SK-N-SH (cell line): ENCODE results near the gene TRAPPC12. TPM values are rescaled to one million over a fixed set of nuclear protein-coding genes. Genes with fewer than 3 reads are reported as not detected.

Experiments used
- CTCF ChIA-PET: fragments of 300-600, 350-600 bp; formaldehyde crosslinking; extraction: SDS; loops from one replicate; lab custom pipeline; 2021; lab: Yijun Ruan, JAX
- POLR2A ChIA-PET: fragments of 350-600 bp; sonication (Branson Sonifier 250); formaldehyde crosslinking; extraction: SDS; loops from one replicate; lab custom pipeline; 2020; ENCODE audit warnings: antibody characterized with exemption, inconsistent platforms; lab: Yijun Ruan, JAX
- DNase-seq: peaks from one replicate; pipeline ENCODE4 v3.0.0; 2012
- H2AFZ ChIP-seq: fragments of 200-600 bp; sonication (generic); 2 replicates; pipeline ENCODE4 v1.8.1; 2016; ENCODE audit warnings: antibody characterized with exemption, mild to moderate bottlenecking, low read depth
- H3F3A ChIP-seq: fragments of 200-600 bp; sonication (generic); replicated peaks from 2 replicates; pipeline ENCODE3; 2016; ENCODE audit warnings: antibody characterized with exemption, mild to moderate bottlenecking; ENCODE audit not compliant: insufficient read depth
- H3K27ac ChIP-seq, 2 experiments: fragments of 200-500 bp in 1 of 2; fragments of 200-600 bp in 1 of 2; sonication (Bioruptor generic) in 1 of 2; sonication (generic), shearing (Covaris generic) in 1 of 2; 2 replicates each; pipeline versions ENCODE4 v1.5.1 to v1.6.1; 2014 to 2016; ENCODE audit warnings: low read depth in 2 of 2, inconsistent platforms in 1 of 2, low read length in 1 of 2, mild to moderate bottlenecking in 1 of 2, mixed read lengths in 1 of 2
- H3K27me3 ChIP-seq: fragments of 200-600 bp; sonication (generic), shearing (Covaris generic); 2 replicates; pipeline ENCODE4 v1.6.1; 2016; ENCODE audit warnings: mixed run types; ENCODE audit not compliant: insufficient read depth
- H3K36me3 ChIP-seq, 2 experiments: fragments of 200-500 bp in 1 of 2; fragments of 200-600 bp in 1 of 2; sonication (Bioruptor generic) in 1 of 2; sonication (generic) in 1 of 2; replicated peaks in 1 of 2; 2 replicates each; pipeline versions ENCODE3 to v1.5.1; 2014 to 2016; ENCODE audit warnings: low read length in 1 of 2, mild to moderate bottlenecking in 1 of 2; ENCODE audit not compliant: insufficient read depth in 2 of 2, control insufficient read depth in 1 of 2
- H3K4me1 ChIP-seq, 2 experiments: fragments of 200-500 bp in 1 of 2; fragments of 200-600 bp in 1 of 2; sonication (Bioruptor generic) in 1 of 2; sonication (generic), shearing (Covaris generic) in 1 of 2; 2 replicates each; pipeline versions ENCODE4 v1.5.1 to v1.6.1; 2014 to 2016; ENCODE audit warnings: low read depth in 1 of 2, low read length in 1 of 2, mixed run types in 1 of 2; ENCODE audit not compliant: insufficient read depth in 2 of 2, control insufficient read depth in 1 of 2
- H3K4me2 ChIP-seq: fragments of 200-600 bp; sonication (generic), shearing (Covaris generic); 2 replicates; pipeline ENCODE4 v1.6.1; 2017; ENCODE audit warnings: mixed run types
- H3K4me3 ChIP-seq, 2 experiments: fragments of 200-500 bp in 1 of 2; fragments of 200-600 bp in 1 of 2; sonication (Bioruptor generic) in 1 of 2; sonication (generic), shearing (Covaris generic) in 1 of 2; 2 replicates each; pipeline versions ENCODE4 v1.5.1 to v1.8.1; 2014 to 2016; ENCODE audit warnings: low read depth in 2 of 2, inconsistent platforms in 1 of 2, low read length in 1 of 2, mild to moderate bottlenecking in 1 of 2, mixed read lengths in 1 of 2, moderate library complexity in 1 of 2
- H3K79me2 ChIP-seq: fragments of 200-600 bp; sonication (generic); 2 replicates; pipeline ENCODE4 v1.8.1; 2017; ENCODE audit warnings: mild to moderate bottlenecking; ENCODE audit not compliant: insufficient read depth
- H3K9ac ChIP-seq: fragments of 200-600 bp; sonication (generic); 2 replicates; pipeline ENCODE4 v1.6.1; 2017; ENCODE audit warnings: mixed run types
- H3K9me2 ChIP-seq: fragments of 200-600 bp; sonication (generic); 2 replicates; pipeline ENCODE4 v1.6.1; 2017; ENCODE audit warnings: mixed run types
- H3K9me3 ChIP-seq: fragments of 200-600 bp; sonication (generic); 2 replicates; pipeline ENCODE4 v1.6.1; 2017; ENCODE audit warnings: mixed run types, mild to moderate bottlenecking, moderate library complexity
- H4K20me1 ChIP-seq: fragments of 200-600 bp; sonication (generic); 2 replicates; pipeline ENCODE4 v1.6.1; 2017; ENCODE audit warnings: mild to moderate bottlenecking, mixed run types; ENCODE audit not compliant: insufficient read depth
- CTCF ChIP-seq: fragments of 200-600 bp; sonication (generic); IDR thresholded peaks from 2 replicates; pipeline ENCODE4 v1.6.1; 2017; ENCODE audit warnings: antibody characterized with exemption, mild to moderate bottlenecking, moderate library complexity
- EP300 ChIP-seq, 2 experiments: IDR thresholded peaks; 2 replicates each; pipeline versions ENCODE4 v1.4.0 to v1.6.1; 2012; ENCODE audit warnings: borderline replicate concordance in 1 of 2, low read depth in 1 of 2, low read length in 1 of 2
- EZH2phosphoT487 ChIP-seq: fragments of 200-600 bp; sonication (generic); IDR thresholded peaks from 2 replicates; pipeline ENCODE4 v1.6.1; 2017; ENCODE audit warnings: low read depth, mixed run types, mild to moderate bottlenecking, antibody characterized with exemption, moderate library complexity, borderline replicate concordance
- FOXJ3 ChIP-seq: sonication (generic); formaldehyde crosslinking; IDR thresholded peaks from 2 replicates; pipeline ENCODE4 v1.5.1; 2020; ENCODE audit warnings: mild to moderate bottlenecking, missing genetic modification reagents
- FOXM1 ChIP-seq: IDR thresholded peaks from 2 replicates; pipeline ENCODE4 v1.4.0; 2012; ENCODE audit warnings: low read depth, mild to moderate bottlenecking
- GABPA ChIP-seq: IDR thresholded peaks from 2 replicates; pipeline ENCODE4 v1.4.0; 2012; ENCODE audit warnings: low read depth, mild to moderate bottlenecking
- IRF3 ChIP-seq: fragments of 150-350 bp; IDR thresholded peaks from 2 replicates; pipeline ENCODE4 v1.6.1; 2016; ENCODE audit warnings: mild to moderate bottlenecking, low read depth, low read length
- MEF2A ChIP-seq: IDR thresholded peaks from 2 replicates; pipeline ENCODE4 v1.4.0; 2012; ENCODE audit warnings: low read depth, borderline replicate concordance
- NRF1 ChIP-seq: IDR thresholded peaks from 2 replicates; pipeline ENCODE4 v1.6.1; 2012; ENCODE audit warnings: low read depth, mild to moderate bottlenecking, low read length
- PBX3 ChIP-seq: IDR thresholded peaks from 2 replicates; pipeline ENCODE4; 2012
- REST ChIP-seq: IDR thresholded peaks from 2 replicates; pipeline ENCODE4 v1.6.1; 2012; ENCODE audit warnings: mild to moderate bottlenecking, low read depth, low read length, moderate library complexity
- SMC3 ChIP-seq: IDR thresholded peaks from 2 replicates; pipeline ENCODE4 v1.6.1; 2012; ENCODE audit warnings: low read depth, low read length, improper control_type of control experiment
- TAF1 ChIP-seq: IDR thresholded peaks from 2 replicates; pipeline ENCODE4 v1.6.1; 2012; ENCODE audit warnings: low read depth, mild to moderate bottlenecking, low read length, moderate library complexity, borderline replicate concordance
- TCF12 ChIP-seq: IDR thresholded peaks from 2 replicates; pipeline ENCODE4 v1.4.0; 2012
- YY1 ChIP-seq: IDR thresholded peaks from 2 replicates; pipeline ENCODE4 v1.4.0; 2012; ENCODE audit warnings: low read depth, mild to moderate bottlenecking
- WGBS: methylation state at CpG from one replicate; pipeline ENCODE4 v1.1.6; 2017; ENCODE audit warnings: low lambda C conversion rate; 5-methylcytosine and 5-hydroxymethylcytosine counted together
- polyA plus RNA-seq, 3 experiments: library from polyadenylated mRNA; depleted of rRNA; stranded (reverse); fragments of >200 nt; gene quantifications; 2 replicates each; pipeline ENCODE4 v1.2.3, GENCODE V29; 2012

Gene TRAPPC12
- polyA plus RNA-seq, 1 of the 3 experiments (the other 2 are of a cell fraction), result 83.3 TPM

- H3K27ac ChIP-seq, result no peak overlapping the region; a peak in 1 of 4 replicates
- WGBS, result 95% methylated on average over 11 of the region's 13 CpGs
Observed at GRCh38 chr2:3463944-3464343, 84.5 kb downstream of the TRAPPC12 start.

More at GRCh38 chr2:3463944-3464343, 84.5 kb downstream of the TRAPPC12 start:
- no peaks in the 10 kb centered on the region for H3K9me3 ChIP-seq
- H3K4me2 ChIP-seq, result no peak overlapping the region
- H4K20me1 ChIP-seq, result no peaks in the 10 kb centered on the region
- no peak overlapping the region for H2AFZ ChIP-seq
- no peak overlapping the region for H3K4me3 ChIP-seq
- no peaks in the 10 kb centered on the region for H3K79me2 ChIP-seq
- no peak overlapping the region for H3K9ac ChIP-seq
- H3K27me3 ChIP-seq, result no peaks in the 10 kb centered on the region
- no peaks in the 10 kb centered on the region for H3K9me2 ChIP-seq
- ChIA-PET POLR2A (interaction anchor here (0.6 kb wide), 1 partner anchor 164 kb away, joined by 3 read pairs; no protein-coding TSS in a partner anchor), CTCF (interaction anchor here (1.3 to 9.4 kb wide), 6 partner anchors 10 to 188 kb away, joined by 9 to 132 read pairs (median 26); no protein-coding TSS in a partner anchor)
- TF ChIP-seq IRF3 (no peak), YY1 (no peak), EP300 (IDR thresholded peaks at IDR 0.05; ENCODE audit: borderline replicate concordance in 1 of 2, low read depth in 1 of 2, low read length in 1 of 2) (no peak), NRF1 (no peak), PBX3 (no peak), TCF12 (no peak), GABPA (no peak), REST (no peak), FOXM1 (no peak), SMC3 (no peak), FOXJ3 (CRISPR knock-in tag) (no peak), MEF2A (no peak), TAF1 (no peak), EZH2phosphoT487 (no peak), CTCF (no peak)
- peaks cover 10 to 16% of the 10 kb centered on the region in 2 experiments; a peak in 3 of 4 replicates for H3K4me1 ChIP-seq
- H3F3A ChIP-seq, result peaks cover 7% of the 10 kb centered on the region
- peaks cover 10 to 53% of the 10 kb centered on the region in 2 experiments for H3K36me3 ChIP-seq
- DNase-seq, result no peak
